DMS53 treated with DMSO at 0.1 percent for 48 hours (cell line): Measurements from ENCODE around the gene MRTFA.
"Not testable (repeated sequence)": the region's sequence is repeated elsewhere in the genome, so short reads cannot be mapped to it uniquely, and the experiment has no call there.

Source experiments
- DNase-seq: peaks from one replicate; lab custom pipeline; 2025; ENCODE audit not compliant: unreplicated experiment; lab: John Stamatoyannopoulos, UW

Gene MRTFA

DNA sequence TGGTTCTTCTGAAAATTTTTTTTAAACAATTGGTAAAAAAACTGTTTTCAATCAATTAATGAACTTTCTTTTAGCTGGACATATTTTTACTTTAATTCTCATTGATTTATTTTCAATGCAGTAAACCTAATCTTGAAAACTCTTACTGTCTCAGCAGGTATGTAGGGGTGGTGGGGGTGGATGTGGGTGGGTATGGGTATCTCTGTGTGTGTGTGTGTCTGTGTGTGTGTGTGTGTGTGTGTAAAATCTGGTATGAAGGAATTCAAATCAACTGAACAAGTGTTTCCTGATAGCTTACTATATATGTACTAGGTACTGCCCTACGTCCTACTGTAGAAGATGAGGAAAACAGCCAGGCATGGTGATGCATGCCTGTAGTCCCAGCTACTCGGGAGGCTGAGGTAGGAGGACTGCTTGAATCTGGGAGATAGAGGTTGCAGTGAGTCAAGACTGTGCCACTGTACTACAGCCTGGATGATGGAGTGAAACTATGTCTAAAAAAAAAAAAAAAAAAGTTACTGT lies 75.5 kb downstream of the MRTFA start:
- DNase-seq = no peak

DNA sequence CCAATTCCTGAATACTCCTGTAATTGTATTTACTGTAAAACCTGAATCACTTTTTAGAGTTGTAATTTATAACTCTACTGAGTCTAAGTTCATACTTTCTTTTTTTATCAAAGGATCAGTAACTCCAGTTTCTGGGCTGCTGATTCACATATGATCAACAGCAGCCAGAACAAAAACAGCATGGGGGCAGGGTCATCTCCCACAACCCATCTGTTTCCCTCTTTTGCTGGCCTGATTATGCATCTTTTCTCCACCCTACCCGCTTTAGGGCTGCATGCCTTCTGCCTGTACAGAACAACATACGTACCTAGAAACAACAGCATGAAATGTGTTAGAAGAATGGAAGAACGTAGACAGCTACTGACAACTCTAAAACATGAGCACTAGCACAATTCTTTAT lies 76.0 kb downstream of the MRTFA start:
- DNase-seq = no peak

DNA sequence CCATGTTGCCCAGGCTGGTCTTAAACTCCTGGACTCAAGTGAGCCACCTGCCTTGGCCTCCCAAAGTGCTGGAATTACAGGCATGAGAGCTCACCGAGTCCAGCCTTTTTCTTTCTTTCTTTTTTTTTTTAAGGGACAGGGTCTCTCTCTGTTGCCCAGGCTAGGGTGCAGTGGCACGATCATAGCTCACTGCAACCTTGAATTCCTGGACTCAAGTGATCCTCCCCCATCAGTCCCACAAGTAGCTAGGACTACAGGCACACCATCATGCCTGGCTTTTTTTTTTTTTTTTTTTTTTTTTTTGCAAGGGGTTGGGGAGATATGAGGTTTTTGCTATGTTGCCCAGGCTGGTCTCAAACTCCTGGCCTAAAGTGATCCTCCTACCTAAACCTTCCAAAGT lies 78.5 kb downstream of the MRTFA start:
- DNase-seq = no peak

DNA sequence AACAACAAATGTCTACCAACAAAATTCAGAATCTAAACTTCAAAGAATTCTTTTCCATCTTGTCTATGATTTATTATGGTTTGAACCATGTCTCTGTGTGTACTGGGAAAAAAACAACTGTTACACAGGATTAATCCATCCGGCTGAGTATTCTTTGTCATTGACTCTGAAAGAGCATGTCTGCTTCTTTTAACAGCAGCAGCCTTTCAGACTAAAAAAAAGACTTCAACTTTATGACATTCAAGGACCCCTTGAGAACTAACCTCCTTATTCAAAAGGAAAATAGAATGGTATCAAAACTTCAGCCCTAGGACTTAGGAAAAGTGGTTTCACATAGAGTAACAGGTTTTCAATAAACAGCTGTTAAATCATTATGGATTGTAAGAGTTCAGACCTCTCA lies 79.9 kb downstream of the MRTFA start:
- no peak for DNase-seq

DNA sequence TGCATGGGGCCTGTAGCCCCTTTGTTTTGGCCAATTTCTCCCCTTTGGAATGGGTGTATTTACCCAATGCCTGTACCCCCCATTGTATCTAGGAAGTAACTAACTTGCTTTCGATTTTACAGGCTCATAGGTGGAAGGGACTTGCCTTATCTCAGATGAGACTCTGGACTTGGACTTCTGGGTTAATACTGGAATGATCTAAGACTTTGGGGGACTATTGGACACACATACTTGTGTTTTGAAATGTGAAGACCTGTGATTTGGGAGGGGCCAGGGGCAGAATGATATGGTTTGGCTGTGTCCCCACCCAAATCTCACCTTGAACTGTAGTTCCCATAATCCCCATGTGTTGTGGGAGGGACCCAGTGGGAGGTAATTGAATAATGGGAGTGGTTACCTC lies 82.5 kb downstream of the MRTFA start:
- DNase-seq = not testable (repeated sequence)

DNA sequence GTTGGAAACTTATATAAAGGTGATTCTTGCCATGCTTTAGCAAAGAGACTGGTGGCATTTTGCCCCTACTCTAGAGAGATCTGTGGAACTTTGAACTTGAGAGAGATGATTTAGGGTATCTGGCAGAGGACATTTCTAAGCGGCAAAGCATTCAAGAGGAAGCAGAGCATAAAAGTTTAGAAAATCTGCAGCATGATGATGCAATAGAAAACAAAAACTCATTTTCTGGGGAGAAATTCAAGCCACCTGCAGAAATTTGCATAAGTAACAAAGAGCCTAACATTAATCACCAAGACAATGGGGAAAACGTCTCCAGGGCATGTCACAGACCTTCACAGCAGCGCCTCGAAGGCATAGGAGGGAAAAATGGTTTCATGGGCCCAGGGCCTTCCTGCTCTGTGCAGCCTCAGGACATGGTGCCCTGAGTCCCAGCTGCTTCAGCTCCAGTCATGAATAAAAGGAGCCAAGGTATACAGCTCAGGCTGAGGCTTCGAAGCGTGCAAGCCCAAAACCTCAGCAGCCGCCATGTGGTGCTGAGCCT lies 83.4 kb downstream of the MRTFA start:
- no peak for DNase-seq

DNA sequence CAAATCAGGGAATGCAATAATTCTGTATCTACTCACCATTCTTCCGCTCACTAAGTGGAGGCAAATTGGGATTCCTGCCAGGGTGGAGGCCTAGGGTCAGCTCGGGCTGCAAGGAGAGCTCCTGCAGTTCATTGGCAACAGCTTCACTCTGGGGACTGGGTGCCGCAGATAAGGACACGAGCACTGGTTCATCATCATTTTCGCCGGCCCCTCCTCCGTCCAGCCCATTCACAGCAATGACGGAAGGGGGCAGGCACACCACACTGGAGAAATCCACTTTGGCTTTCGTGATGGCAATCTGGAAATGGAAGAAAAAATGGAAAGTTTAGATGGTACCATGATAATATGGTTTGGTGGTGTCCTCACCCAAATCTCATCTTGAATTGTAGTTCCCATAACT lies 84.4 kb downstream of the MRTFA start:
- no peak for DNase-seq

DNA sequence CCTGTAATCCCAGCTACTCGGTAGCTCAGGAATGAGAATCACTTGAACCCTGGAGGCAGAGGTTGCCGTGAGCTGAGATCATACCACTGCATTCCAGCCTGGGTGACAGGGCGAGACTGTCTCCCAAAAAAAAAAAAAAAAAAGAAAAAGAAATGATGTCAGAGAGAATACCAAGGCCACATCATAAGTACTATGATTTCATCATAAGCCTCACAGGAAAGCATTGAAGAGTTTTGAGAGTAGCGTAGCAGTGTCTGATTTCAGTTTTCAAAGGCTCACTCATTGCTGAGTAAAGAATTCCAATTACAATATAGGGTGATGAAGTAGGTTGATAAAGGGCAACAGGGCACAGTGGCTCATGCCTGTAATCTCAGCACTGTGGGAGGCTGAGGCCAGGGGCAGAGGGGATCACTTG lies 88.8 kb downstream of the MRTFA start:
- DNase-seq = no peak

DNA sequence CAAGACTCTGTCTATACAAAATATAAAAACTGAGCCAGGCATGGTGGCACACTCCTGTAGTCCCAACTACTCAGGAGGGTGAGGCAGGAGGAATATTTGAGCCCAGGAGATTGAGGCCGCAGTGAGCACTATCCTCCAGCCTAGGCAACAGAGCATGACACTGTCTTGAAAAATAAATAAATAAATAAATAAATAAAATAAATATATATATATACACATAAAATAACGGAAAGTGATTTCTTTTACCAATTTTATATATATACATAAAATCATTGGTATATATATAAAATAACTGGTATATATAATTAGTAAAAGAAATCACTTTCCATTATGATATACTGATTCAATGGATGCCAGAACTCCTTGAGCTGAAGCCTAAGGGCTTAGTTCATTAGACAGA lies 91.8 kb downstream of the MRTFA start:
- DNase-seq = no peak

DNA sequence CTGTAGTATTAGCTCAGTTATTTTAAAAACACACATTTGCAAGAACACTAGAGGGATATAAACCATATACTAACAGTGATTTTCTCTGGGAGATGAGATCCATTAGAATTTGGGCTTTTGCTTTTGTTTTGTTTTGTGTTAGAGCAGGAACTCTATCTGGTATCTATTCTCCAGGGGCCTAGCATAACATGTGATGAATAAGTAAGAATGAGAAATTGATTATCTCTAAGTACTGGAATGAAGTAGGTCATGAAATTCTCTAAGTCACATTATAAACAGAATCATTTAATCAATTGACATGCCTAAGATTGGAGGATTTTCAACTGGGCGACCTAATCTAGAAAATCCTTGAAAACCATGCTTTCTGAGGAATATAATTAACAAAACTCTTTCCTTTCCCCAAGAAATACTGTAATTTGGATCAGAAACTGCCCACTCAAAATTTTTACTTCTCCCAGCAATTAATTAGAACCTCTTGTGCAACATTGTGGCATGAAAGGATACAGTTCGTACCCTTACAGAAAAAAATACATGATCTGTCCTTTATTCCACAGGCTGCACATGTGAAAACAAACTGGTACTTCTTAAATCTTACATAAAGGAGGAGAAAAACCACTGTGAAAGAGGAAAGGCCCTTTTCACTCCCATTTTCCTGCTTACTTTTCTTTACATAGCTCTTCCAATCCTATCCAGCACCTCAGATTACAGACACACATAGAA lies 93.5 kb downstream of the MRTFA start:
- no peak for DNase-seq

DNA sequence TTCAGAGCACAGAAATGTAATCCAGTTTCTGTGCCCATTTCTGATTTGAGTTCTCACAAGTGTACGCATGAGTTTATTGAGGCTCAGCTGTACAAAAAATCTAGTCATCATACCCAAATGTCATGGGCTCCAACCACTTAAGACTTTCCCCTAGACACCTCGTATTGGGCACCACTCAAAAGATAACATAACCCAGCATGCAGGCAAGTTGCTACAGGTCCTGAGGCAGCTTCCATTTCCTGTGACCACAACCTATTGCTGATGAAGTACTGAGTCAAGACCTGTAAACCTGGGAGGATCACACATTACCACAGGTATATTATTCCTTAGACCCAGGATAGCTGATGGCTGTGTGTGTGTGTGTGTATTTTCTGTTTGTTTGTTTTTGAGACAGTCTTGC lies 95.2 kb downstream of the MRTFA start:
- no peak for DNase-seq

DNA sequence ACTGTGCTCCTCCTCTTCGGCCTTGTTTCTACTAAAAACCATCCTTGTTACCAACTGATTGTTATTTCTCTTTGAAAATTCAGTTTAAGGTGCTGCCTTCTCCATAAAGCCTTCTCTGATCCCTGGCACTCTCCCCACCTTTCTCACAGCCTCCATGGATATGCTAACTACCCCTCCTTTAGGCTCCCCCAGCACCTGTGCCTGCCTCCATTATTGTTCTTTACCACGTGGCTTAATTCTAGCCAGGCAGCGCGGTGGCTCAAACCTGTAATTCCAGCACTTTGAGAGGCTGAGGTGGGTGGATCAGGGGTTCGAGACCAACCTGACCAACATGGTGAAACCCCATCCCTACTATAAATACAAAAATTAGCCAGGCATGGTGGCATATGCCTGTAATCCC lies 96.3 kb downstream of the MRTFA start:
- DNase-seq = no peak

DNA sequence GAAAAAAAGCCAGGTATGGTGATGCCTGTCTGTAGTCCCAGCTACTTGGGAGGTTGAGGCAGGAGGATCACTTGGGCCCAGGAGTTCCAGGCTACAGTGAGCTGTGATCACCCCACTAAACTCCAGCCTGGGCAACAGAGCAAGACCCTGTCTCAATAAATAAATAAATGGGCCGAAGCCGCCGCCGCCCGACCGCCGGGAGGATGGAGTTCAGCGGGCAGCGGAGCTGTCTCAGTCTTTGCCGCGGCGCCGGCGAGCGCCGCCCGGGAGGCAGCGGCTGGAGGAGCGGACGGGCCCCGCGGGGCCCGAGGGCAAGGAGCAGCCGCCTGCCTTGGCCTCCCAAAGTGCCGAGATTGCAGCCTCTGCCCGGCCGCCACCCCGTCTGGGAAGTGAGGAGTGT lies 100.4 kb downstream of the MRTFA start:
- not testable (repeated sequence) for DNase-seq

DNA sequence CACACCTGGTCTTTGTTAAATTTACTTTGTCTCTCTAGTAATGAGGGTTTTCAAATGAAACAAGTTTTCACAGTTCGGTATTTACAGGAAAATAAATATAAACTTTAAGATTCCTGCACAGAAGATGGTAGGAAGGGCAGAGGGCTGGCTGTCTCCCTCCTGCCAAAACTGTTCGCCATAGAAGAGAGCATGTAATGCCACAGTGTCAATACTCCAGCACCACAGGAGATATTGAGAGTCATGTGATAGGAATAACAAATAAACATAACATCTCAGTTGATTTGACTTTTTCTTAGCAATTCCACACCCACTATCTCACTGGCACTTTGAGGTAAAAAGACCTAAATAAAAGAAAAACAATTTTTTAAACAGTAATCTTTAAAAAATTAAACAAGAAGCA lies 100.9 kb downstream of the MRTFA start:
- no peak for DNase-seq

DNA sequence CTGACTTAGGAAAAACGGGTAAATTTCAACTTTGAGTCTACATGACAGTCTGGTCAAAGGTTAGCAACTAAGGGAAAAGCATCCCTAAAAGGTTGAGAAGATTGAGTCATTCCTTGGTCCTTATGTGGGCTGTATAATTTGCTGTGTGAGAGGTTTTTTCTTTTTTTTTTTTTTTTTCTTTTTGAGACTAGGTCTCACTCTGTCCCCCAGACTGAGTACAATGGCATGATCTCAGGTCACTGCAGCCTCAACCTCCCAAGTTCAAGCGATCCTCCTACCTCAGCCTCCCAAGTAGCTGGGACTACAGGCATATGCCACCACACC lies 101.4 kb downstream of the MRTFA start:
- no peak for DNase-seq

DNA sequence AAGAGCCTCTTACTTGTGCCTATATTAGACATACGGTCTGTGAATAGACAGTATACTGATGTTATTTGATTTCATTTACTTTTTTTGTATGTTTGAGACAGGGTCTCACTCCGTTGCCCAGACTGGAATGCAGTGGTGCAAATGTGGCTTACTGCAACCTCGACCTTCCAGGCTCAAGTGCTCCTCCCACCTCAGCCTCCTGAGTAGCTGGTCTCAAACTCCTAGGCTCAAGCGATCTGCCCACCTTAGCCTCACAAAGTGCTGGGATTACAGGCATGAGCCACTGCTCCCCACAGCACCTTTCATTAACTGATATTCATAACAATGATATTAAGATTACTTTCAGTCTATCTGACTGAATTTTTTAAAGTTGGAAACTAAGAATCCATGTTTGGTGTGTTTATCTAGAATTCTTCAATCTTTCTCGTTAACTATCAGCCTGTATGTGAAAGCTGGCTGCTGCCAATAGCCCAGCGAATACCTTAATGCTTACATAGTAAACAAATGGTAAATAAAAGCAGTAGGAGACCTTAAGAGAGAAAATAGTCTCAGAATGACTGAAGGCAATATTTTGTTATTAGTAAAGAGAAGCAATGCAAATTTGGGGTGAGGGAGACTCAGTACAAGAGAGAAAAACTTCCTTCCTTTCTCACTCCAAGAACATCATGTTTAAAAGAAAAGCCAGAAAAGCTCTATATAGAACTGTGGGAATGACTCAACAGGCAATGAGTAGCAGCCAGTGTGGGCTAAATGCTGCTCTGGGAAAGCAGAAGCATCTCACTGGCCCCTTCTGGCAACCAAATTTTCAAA lies 101.9 kb downstream of the MRTFA start:
- no peak for DNase-seq

DNA sequence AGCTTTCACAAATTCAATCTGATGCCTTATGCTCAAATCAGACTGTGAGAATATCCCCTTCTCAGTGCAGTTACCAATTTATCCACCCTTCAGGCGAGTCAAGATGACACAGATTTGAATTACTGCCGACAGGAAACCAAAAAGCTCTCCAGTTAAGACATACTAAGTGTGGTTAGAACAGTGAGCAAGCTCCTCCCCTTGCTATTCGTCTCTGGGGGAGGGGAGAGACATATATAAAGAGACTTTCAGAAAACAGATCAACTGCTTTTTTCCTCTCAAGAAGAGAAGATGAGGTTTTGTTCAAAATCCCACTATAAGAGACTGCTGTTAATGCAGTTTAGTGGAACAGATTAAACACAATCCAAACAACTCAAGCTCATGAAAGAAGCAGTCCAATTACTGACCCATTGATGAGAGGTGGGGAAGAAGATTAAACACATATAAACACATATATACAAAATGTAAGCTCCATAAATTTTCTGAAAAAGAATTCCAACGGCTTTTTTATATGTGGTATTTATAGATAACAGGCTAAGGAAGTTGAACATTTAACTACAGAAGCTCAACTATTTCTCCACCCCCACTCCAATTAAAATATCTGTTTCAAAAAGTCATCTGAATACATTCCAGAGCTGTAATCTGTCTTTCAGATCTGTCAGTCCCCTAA lies 102.7 kb downstream of the MRTFA start:
- DNase-seq = no peak

DNA sequence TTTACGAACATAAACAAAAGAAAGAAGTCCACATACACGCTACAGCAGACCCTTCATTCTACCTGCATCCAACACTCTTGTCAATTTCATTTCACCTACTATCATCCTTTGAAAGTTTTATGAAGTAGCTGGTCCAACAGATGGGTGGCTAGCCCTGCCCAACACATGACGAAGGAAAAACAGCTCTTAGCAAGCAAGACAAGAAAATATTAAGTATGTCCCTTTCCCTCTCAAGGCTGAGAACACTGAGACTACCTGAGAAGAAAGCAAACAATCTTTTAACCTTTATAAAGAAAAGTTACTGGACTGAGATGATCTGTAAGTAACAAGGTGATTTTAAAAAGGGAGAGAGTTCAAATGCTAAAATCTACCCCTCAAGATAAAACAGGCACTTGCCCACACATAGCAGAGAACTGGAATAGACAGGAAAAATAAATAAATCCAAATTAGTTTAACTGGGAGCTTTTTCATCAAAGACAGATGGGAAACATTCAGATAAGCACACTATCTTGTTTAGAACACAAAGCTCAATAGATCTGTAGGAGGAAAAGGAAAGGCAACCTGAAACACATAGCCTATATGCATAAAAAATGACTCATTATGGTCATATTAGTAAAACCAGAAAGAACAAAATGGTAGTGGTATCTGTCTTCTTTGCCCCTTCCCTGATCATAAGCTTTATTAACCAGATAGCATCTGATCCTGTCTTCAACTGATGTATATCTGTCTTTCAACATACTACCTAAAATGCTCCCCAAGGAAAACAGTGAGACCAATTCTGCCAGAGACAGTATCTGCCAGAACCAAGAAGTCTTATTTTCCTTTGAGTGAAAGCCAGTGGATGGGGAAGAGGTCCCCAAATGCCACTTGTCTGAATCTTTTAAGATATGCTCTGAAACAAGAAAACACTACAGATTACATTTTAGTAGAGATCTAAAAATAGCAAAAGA lies 104.3 kb downstream of the MRTFA start:
- no peak for DNase-seq

DNA sequence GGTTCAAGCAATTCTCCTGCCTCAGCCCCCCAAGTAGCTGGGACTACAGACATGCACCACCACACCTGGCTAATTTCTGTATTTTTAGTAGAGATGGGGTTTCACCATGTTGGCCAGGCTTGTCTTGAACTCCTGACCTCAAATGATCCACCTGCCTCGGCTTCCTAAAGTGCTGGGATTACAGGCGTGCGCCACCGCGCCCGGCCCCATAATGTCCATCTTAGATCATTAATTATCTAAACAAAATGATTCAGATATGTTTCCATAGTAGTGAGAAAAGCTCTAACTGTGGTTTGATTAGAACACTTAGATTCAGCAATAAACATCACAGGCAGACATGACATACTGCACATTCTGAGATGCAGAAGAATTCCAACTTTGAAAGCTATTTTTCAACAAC lies 106.1 kb downstream of the MRTFA start:
- not testable (repeated sequence) for DNase-seq

DNA sequence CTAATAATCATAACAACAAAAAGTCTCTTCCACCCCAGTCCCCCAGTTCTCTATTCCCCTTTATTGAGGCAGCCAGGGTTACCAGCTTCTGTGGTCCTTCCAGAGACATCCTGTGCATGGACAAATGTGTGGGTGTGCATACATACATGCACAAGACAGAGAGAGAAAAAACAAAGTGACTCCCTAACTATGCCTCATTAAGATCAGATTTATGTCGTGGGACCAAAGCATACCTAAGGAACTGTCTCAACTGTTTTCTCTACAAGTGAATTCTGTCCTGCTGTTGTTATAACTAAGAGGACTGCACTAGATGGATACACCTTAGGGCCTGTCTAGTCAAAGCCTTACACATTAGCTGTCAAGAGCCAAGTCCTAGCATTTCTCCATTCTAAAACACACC lies 106.7 kb downstream of the MRTFA start:
- no peak for DNase-seq

DNA sequence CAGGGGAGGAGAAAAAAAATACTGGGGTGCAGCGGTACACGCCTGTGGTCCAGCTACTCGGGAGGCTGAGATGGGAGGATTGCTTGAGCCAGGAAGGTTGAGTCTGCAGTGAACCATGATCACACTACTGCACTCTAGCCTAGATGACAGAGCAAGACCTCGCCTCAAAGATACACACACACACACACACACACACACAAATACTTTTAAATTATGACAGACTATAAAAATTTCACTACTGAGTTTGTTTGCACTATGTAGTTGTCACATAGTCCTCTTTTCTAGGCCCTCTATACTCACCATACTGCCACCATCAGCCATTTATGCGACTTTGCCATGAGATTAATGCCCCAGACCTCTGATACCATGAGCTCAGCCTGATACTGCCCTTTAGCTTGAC lies 109.6 kb downstream of the MRTFA start:
- no peak for DNase-seq
